Umbilical cord (tissue), 2 donors: ENCODE measurements around the gene ADAMTS15. TPM values are rescaled to one million over a fixed set of nuclear protein-coding genes. Genes with fewer than 3 reads are reported as not detected.
A peak's percentile ranks its signal among the peaks of the same experiment; 100 is the strongest.

Source experiments
- DNase-seq: peaks from one replicate; pipeline ENCODE4 v3.0.0-alpha.2; 2015; ENCODE audit warnings: low spot score
- total RNA-seq: library from RNA; depleted of rRNA; stranded (reverse); fragments of >200 nt; gene quantifications from one replicate; pipeline ENCODE4 v1.2.3, GENCODE V29; 2014; ENCODE audit warnings: low replicate concordance; ENCODE audit not compliant: insufficient read depth

The ADAMTS15 gene
- total RNA-seq, 1 donor from 2014 or later = 10.1 TPM

DNA sequence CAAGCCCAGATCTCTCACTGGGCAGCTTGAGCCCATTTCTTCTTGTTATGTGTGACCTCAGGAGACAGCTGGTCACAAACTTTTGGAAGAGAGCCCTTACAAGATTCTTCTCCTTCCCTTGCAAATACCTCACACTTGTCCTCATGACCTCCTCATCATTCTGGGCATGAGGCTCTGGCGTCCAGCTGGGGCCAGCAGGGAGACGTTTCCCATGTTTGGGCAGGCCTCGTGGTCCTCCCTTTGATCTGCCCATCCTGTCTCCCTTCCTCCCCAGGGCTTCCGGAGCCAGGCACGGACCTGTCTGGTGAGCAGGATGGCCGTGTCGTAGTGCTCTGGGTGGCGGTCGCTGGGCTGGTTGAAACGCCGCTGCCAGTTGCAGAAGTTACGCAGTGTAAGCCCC, 29.7 kb upstream of the ADAMTS15 start:
- DNase-seq = no peak

GRCh38 chr11:130420478-130421198, 27.8 kb upstream of the ADAMTS15 start:
- DNase-seq = no peak

- no peak for DNase-seq
Measured at GRCh38 chr11:130421199-130421585, 27.3 kb upstream of the ADAMTS15 start.

GRCh38 chr11:130421697-130422096, 26.7 kb upstream of the ADAMTS15 start:
- DNase-seq = no peak

DNA sequence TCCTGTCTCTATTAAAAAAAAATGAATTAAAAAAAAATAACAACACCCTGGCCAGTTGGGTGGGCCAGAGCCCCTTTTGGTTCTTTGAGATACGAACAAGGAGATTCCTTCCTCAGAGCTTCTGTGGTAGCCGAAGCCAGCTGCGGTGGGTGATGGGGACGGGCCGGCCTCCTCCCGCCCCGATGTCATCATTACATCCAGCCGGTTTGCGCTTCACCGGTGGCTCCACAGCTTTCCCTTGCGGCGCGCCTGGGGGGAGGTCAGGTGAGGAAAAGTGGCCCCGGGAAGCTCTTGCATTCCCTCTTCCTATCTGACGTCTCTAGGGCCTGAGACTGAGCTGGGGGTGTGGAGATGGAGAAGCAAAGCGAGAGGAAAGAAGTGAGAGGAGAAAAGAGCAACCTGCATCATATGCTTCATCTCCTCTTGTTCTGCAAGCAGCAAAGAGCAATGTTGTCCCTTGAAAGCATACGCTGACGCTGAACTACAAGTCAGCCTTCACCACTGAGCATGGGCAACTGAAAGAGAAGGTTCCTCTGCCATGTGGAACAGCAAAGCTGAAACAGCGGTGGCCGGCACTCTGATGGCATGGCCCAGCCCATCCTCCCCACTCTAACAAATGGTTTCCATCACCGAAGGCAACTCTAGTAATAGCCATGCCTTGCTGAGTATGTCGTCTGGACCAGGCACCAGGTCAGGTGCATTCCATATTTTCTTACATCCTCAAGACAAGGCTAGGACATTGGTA, 26.0 kb upstream of the ADAMTS15 start:
- DNase-seq = no peak

DNA sequence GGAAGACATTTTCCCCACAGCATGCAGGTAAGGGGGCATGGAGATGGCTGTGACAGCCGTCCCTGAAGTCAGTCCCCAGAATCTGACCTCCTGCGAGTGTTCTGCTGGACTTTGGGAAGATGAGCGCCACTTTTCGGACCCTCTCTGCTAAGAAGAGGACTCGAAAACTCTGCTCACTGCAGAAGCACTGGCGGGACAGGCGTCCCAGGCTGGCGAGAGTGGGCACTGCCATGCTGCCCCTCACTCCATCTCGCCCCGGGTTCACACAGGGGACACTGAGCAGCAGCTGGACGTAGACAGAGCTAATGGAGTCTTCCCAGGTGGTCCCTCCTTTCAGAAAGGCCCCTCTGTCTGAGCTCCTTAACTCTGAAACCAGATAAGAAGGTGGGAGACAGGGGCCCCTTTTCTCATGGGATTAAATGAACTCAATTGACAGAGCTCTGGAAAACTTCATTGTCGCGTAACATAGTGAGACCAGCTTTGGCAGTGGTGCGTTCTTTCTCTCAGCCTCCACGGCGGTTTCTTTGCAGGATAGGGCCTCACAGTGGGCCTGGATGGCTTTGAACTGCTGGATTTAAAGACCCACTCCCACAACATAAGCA, 24.8 kb upstream of the ADAMTS15 start:
- peak; percentile 89 for DNase-seq

GRCh38 chr11:130424613-130425140, 23.8 kb upstream of the ADAMTS15 start:
- no peak for DNase-seq

GRCh38 chr11:130425156-130425555, 23.3 kb upstream of the ADAMTS15 start:
- DNase-seq = no peak

GRCh38 chr11:130426223-130426836, 22.1 kb upstream of the ADAMTS15 start:
- DNase-seq = no peak

GRCh38 chr11:130426837-130427341, 21.6 kb upstream of the ADAMTS15 start:
- no peak for DNase-seq

- DNase-seq = no peak
Measured at GRCh38 chr11:130427581-130428315, 20.7 kb upstream of the ADAMTS15 start.

DNA sequence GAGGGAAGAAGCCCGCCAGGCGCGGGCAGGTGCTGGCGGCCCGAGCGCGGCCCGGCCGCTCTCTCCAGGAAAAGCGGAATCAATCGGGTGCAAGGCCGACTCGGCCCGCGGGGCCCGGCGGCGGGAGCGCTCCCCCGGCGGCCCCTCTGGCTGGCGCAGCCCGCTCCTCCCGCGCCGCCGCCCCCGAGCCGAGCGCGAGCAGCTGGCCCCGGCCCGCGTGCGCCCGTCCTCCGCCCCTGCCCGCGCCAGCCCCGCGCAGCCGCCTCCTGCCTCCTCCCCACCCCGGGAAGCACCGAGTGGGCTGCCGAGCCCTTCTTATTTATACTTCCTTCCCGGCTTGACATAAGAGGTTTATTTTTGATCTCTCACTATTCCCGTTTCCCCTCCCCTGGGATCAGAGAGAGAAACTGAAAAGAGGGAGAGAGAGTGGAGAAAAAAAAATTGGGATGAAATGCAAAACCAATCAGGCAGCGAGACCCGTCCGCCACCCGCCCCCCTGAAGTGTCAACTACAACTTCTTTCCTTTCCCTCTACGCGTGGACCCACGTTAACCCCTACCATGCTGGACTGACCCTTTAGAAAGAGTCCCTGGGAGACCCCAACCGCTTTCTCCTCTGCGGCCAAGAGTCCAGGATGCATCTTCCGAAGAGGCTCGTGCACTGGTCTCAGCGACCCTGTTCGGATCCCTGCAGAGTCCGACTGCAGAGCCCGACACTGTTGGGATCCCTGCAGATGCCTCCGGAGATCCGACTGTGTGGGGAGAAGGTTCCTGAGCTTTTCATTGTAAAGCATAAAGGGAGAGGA, 19.9 kb upstream of the ADAMTS15 start, which contains the start of gene ADAMTS8:
TSS of gene ADAMTS8 (minus strand) at position 294 of the 804 bp plus-strand sequence. CDS start 323 bp downstream, outside the sequence.
- no peak for DNase-seq

DNA sequence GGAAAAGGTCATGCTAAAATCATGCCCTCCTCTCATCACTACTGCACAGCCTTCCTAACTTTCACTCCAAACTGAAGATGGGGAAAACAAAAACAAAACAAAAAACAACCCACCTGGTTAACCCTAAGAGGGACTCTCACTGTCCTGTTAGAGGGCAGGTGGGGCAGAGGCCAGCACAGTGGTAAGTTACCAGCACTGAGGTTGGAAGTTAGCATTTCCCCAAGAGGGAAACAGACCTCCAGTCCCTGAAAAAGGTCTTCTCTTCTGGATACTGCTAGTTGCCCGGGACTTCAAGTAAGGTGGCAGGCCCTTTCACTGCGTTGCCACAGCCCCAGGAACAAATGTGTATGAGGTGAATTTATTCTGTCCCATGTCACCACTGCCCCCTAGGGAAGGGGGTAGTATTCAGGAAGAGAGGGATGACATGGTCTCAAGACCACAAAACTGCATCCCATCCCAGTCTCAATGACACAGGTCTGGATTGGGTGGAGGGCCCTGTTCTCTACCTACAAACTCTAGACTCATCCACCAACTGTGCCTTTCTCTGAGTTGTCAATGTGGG, 19.2 kb upstream of the ADAMTS15 start:
- no peak for DNase-seq

GRCh38 chr11:130429983-130430382, 18.5 kb upstream of the ADAMTS15 start:
- DNase-seq = no peak

DNA sequence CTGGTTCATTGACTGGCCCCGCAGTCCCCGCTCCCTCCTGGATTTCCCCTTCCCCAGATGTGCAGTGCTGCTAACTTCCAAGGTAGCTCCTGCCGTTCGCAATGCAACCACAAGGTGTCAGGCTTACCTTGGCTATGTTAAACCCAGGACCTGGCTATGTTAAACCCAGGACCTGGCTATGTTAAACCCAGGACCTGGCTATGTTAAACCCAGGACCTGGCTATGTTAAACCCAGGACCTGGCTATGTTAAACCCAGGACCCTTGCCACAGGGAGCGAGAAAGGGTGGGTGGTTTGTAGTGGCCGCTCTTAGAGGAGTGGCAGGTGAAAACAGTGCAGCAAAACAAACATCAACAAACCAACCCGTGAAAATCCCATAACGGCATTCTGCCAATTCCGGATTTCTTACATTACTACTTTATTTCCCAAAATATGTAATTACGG, 17.1 kb upstream of the ADAMTS15 start:
- no peak for DNase-seq

- DNase-seq = no peak
Measured at GRCh38 chr11:130431801-130432200, 16.6 kb upstream of the ADAMTS15 start.

DNA sequence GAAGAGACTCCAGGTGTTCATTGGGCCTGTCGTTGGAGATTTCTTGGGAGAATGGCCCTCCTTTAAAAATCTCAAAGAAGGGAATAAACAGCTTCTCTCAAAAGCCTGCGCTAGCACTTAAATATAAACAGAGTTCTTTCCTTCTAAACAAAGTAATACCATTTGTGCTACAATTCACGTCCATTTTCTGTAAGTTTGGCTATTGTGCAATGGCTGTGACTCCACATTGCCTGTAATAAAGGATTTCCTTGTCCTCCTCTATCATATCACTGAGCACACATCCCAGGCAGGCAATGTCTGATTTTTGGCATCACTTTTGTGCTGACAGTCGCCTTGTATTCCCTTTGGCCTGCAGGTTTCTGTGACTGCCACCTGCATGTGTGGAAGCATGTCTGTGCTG, 15.1 kb upstream of the ADAMTS15 start:
- DNase-seq = no peak

GRCh38 chr11:130434521-130435223, 13.8 kb upstream of the ADAMTS15 start:
- DNase-seq = peak; percentile 93

DNA sequence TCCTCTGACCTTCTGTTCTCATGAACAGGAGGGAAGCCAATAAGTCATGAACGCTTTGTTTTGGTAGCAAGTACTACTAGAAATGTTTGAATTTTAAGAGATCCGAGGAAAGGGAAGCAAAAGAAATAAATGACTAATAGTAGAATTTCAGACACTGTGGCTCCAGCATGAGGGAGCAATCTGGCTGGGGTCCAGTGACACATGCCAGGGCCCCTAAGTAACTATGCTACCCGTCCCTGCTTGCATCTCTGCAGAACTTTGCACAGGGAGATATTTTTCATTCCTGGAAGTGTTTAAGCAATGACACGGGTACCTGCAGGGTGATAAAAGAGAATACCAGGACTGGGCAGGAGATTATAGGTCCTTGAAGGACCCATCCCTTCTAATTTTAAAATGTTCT, 12.8 kb upstream of the ADAMTS15 start:
- DNase-seq = no peak
